Measurements from ENCODE around the gene NDE1.
"Not testable (repeated sequence)": the region's sequence is repeated elsewhere in the genome, so short reads cannot be mapped to it uniquely, and the experiment has no call there.

DNA sequence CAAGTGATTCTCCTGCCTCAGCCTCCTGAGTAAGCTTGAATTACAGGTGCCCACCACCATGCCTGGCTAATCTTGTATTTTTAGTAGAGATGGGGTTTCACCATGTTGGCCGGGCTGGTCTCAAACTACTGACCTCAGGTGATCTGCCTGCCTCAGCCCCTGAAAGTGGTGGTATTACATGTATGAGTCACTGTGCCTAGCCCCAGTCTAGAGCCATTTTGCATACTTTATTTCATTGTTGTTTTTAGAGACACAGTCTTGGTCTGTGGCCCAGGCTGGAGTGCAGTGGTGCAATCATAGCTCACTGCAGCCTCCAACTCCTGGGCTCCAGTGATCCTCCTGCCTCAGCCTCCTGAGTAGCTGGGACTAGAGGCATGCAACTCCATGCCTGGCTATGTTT is 42.5 kb downstream of the NDE1 start:
- TF ChIP-seq, protein P1, sequence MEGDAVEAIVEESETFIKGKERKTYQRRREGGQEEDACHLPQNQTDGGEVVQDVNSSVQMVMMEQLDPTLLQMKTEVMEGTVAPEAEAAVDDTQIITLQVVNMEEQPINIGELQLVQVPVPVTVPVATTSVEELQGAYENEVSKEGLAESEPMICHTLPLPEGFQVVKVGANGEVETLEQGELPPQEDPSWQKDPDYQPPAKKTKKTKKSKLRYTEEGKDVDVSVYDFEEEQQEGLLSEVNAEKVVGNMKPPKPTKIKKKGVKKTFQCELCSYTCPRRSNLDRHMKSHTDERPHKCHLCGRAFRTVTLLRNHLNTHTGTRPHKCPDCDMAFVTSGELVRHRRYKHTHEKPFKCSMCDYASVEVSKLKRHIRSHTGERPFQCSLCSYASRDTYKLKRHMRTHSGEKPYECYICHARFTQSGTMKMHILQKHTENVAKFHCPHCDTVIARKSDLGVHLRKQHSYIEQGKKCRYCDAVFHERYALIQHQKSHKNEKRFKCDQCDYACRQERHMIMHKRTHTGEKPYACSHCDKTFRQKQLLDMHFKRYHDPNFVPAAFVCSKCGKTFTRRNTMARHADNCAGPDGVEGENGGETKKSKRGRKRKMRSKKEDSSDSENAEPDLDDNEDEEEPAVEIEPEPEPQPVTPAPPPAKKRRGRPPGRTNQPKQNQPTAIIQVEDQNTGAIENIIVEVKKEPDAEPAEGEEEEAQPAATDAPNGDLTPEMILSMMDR (IDR thresholded peaks at IDR 0.05): not testable (repeated sequence)
- TF ChIP-seq TP53 (CRISPR knock-in tag; IDR thresholded peaks at IDR 0.05); POLR2A (IDR thresholded peaks at IDR 0.05; ENCODE audit: low read length); KDM1A (IDR thresholded peaks at IDR 0.05; ENCODE audit: low read depth); CEBPB (IDR thresholded peaks at IDR 0.05); SMC3 (IDR thresholded peaks at IDR 0.05); CBX8 (IDR thresholded peaks at IDR 0.05); RFX5 (IDR thresholded peaks at IDR 0.05); NFE2L2 (conservative IDR thresholded peaks at IDR 0.05; ENCODE audit: low read length); JUN (IDR thresholded peaks at IDR 0.05); EP300 (IDR thresholded peaks at IDR 0.05): not testable (repeated sequence)
- TF ChIP-seq, protein P2, sequence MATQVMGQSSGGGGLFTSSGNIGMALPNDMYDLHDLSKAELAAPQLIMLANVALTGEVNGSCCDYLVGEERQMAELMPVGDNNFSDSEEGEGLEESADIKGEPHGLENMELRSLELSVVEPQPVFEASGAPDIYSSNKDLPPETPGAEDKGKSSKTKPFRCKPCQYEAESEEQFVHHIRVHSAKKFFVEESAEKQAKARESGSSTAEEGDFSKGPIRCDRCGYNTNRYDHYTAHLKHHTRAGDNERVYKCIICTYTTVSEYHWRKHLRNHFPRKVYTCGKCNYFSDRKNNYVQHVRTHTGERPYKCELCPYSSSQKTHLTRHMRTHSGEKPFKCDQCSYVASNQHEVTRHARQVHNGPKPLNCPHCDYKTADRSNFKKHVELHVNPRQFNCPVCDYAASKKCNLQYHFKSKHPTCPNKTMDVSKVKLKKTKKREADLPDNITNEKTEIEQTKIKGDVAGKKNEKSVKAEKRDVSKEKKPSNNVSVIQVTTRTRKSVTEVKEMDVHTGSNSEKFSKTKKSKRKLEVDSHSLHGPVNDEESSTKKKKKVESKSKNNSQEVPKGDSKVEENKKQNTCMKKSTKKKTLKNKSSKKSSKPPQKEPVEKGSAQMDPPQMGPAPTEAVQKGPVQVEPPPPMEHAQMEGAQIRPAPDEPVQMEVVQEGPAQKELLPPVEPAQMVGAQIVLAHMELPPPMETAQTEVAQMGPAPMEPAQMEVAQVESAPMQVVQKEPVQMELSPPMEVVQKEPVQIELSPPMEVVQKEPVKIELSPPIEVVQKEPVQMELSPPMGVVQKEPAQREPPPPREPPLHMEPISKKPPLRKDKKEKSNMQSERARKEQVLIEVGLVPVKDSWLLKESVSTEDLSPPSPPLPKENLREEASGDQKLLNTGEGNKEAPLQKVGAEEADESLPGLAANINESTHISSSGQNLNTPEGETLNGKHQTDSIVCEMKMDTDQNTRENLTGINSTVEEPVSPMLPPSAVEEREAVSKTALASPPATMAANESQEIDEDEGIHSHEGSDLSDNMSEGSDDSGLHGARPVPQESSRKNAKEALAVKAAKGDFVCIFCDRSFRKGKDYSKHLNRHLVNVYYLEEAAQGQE (IDR thresholded peaks at IDR 0.05): not testable (repeated sequence)
- TF ChIP-seq, protein P3, sequence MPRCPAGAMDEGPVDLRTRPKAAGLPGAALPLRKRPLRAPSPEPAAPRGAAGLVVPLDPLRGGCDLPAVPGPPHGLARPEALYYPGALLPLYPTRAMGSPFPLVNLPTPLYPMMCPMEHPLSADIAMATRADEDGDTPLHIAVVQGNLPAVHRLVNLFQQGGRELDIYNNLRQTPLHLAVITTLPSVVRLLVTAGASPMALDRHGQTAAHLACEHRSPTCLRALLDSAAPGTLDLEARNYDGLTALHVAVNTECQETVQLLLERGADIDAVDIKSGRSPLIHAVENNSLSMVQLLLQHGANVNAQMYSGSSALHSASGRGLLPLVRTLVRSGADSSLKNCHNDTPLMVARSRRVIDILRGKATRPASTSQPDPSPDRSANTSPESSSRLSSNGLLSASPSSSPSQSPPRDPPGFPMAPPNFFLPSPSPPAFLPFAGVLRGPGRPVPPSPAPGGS (IDR thresholded peaks at IDR 0.05): not testable (repeated sequence)
- TF ChIP-seq, protein P4, sequence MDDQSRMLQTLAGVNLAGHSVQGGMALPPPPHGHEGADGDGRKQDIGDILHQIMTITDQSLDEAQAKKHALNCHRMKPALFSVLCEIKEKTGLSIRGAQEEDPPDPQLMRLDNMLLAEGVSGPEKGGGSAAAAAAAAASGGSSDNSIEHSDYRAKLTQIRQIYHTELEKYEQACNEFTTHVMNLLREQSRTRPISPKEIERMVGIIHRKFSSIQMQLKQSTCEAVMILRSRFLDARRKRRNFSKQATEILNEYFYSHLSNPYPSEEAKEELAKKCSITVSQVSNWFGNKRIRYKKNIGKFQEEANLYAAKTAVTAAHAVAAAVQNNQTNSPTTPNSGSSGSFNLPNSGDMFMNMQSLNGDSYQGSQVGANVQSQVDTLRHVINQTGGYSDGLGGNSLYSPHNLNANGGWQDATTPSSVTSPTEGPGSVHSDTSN (IDR thresholded peaks at IDR 0.05): not testable (repeated sequence)

All from A549 (cell line).